Measurements from ENCODE around the gene CA10.

Gene CA10

DNA sequence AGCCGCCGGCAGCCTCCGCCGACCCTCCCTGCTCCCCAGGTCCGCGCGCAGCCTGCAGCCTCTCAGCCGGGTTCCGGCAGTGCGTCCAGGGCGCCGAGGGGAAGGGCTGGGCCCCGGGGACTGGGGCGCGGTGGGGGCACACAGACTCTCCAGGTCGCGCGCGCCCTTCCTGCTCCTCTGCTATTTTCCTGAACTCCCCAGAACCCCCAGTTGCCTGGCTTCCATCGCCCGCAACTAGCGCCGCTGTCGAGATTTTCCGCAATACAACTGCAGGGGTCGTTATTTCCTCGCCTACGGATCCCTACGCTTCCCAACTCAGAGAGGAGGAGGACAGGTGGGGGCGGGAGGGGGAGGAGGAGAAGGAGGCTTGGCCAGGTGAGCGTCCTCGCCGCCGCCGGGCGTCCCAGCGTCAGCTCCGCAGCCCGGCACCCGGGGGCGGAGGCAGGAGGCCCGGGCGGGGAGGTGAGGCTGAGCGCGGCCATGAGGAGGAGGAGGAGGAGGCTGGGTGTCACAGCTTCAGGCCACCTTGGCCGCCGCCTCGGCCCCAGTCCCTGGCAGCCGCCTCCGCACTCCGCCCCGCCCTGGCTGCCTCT is at the start of gene CA10:
Gene CA10 (minus strand): TSS at position 265 of the 593 bp plus-strand sequence.
- H3K9me3 ChIP-seq (ENCODE audit: insufficient read depth, low read length, severe bottlenecking), result no peaks in the 10 kb centered on the region
- no peaks in the 10 kb centered on the region for H3K79me2 ChIP-seq (ENCODE audit: insufficient read depth, low read length)
- no peaks in the 10 kb centered on the region for H3K4me1 ChIP-seq (ENCODE audit: insufficient read depth, low read length)
- H4K20me1 ChIP-seq (ENCODE audit: insufficient read depth, low read length), result no peaks in the 10 kb centered on the region
- H3K4me2 ChIP-seq (ENCODE audit: insufficient read depth, low read length), result no peak within 1 kb of the TSS
- TF ChIP-seq, protein P1, sequence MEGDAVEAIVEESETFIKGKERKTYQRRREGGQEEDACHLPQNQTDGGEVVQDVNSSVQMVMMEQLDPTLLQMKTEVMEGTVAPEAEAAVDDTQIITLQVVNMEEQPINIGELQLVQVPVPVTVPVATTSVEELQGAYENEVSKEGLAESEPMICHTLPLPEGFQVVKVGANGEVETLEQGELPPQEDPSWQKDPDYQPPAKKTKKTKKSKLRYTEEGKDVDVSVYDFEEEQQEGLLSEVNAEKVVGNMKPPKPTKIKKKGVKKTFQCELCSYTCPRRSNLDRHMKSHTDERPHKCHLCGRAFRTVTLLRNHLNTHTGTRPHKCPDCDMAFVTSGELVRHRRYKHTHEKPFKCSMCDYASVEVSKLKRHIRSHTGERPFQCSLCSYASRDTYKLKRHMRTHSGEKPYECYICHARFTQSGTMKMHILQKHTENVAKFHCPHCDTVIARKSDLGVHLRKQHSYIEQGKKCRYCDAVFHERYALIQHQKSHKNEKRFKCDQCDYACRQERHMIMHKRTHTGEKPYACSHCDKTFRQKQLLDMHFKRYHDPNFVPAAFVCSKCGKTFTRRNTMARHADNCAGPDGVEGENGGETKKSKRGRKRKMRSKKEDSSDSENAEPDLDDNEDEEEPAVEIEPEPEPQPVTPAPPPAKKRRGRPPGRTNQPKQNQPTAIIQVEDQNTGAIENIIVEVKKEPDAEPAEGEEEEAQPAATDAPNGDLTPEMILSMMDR (IDR thresholded peaks at IDR 0.05; ENCODE audit: borderline replicate concordance, extremely low read depth, low read length, poor library complexity, severe bottlenecking), result no peak
- TF ChIP-seq EZH2 (IDR thresholded peaks at IDR 0.05; ENCODE audit: borderline replicate concordance, low read depth, low read length, severe bottlenecking), result no peak
- no peaks in the 10 kb centered on the region for H3K36me3 ChIP-seq (ENCODE audit: insufficient read depth, low read length)
- no peak within 1 kb of the TSS for H3K27ac ChIP-seq (ENCODE audit: low read length)
- DNase-seq, result no peak
- no peak within 1 kb of the TSS for H3K4me3 ChIP-seq (ENCODE audit: low read depth in 1 of 2, low read length in 2 of 2)
- no peak within 1 kb of the TSS for H2AFZ ChIP-seq (ENCODE audit: low read depth, low read length)
- H3K9ac ChIP-seq (ENCODE audit: low read depth, low read length), result no peak within 1 kb of the TSS
- no peak for ATAC-seq (ENCODE audit: insufficient read depth, low read depth)
- no peaks in the 10 kb centered on the region for H3K27me3 ChIP-seq (ENCODE audit: insufficient read depth, low read length, poor library complexity)

DNA sequence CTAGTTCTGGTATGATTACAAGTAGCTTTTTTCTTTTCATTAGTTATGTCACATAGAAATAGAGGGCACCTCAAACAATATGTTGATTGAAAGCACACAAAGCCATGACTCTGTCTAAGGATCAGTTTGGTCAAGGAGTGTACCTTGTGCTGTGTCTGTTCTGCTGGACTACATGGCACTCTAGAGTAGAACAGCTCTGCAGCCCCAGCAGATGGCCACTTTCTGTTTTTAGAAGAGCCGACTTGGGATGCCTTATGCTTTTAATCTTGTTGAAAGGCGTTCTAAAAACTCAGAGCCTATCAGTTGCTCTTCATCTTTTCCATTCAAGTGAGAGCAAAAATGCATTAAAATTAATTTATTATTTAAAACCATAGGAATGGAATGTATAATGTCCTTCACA is 49.3 kb upstream of the CA10 start:
- H4K20me1 ChIP-seq (ENCODE audit: insufficient read depth, low read length), result no peaks in the 10 kb centered on the region
- no peaks in the 10 kb centered on the region for H3K27me3 ChIP-seq (ENCODE audit: insufficient read depth, low read length, poor library complexity)
- no peak overlapping the region for H2AFZ ChIP-seq (ENCODE audit: low read depth, low read length)
- no peak overlapping the region for H3K4me2 ChIP-seq (ENCODE audit: insufficient read depth, low read length)
- ATAC-seq (ENCODE audit: insufficient read depth, low read depth), result no peak
- no peaks in the 10 kb centered on the region for H3K36me3 ChIP-seq (ENCODE audit: insufficient read depth, low read length)
- no peak for DNase-seq
- no peaks in the 10 kb centered on the region for H3K9me3 ChIP-seq (ENCODE audit: insufficient read depth, low read length, severe bottlenecking)
- H3K4me1 ChIP-seq (ENCODE audit: insufficient read depth, low read length), result no peaks in the 10 kb centered on the region
- H3K27ac ChIP-seq (ENCODE audit: low read length), result no peak overlapping the region
- TF ChIP-seq EZH2 (IDR thresholded peaks at IDR 0.05; ENCODE audit: borderline replicate concordance, low read depth, low read length, severe bottlenecking), result no peak
- TF ChIP-seq, protein P1 (IDR thresholded peaks at IDR 0.05; ENCODE audit: borderline replicate concordance, extremely low read depth, low read length, poor library complexity, severe bottlenecking), result no peak
- H3K9ac ChIP-seq (ENCODE audit: low read depth, low read length), result no peak overlapping the region
- H3K4me3 ChIP-seq (ENCODE audit: low read depth in 1 of 2, low read length in 2 of 2), result no peak overlapping the region
- no peaks in the 10 kb centered on the region for H3K79me2 ChIP-seq (ENCODE audit: insufficient read depth, low read length)

DNA sequence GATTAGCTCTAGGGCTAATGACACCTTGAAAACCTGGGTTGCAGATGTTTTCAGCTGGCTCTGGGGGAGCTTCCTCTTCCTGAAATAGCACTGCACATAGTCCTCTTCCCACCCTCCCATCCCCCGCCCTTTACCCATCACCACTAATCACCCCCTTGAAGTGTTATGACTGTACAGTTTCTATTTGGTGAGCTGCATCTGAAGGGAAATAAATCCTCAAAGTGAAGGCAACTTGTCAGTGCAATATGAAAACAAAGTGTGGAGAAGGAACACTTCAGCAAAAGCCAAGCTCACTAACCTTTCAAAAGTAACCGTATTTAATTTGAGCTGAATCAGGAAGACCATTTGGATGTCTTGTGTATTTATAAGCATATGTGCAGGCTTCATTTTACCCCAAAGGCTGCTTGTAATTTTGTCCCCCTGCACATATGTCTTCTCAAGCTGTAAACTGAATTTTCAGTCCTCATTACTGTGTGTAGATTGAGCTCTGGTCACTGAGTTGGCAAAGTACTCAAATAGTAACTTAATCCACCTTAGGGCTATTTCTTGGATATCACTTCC is 44.1 kb upstream of the CA10 start:
- no peak overlapping the region for H2AFZ ChIP-seq (ENCODE audit: low read depth, low read length)
- no peak overlapping the region for H3K4me3 ChIP-seq (ENCODE audit: low read depth in 1 of 2, low read length in 2 of 2)
- no peaks in the 10 kb centered on the region for H3K27me3 ChIP-seq (ENCODE audit: insufficient read depth, low read length, poor library complexity)
- H3K27ac ChIP-seq (ENCODE audit: low read length), result no peak overlapping the region
- H3K79me2 ChIP-seq (ENCODE audit: insufficient read depth, low read length), result no peaks in the 10 kb centered on the region
- ATAC-seq (ENCODE audit: insufficient read depth, low read depth) (no peak), DNase-seq (no peak)
- no peaks in the 10 kb centered on the region for H4K20me1 ChIP-seq (ENCODE audit: insufficient read depth, low read length)
- no peaks in the 10 kb centered on the region for H3K9me3 ChIP-seq (ENCODE audit: insufficient read depth, low read length, severe bottlenecking)
- no peaks in the 10 kb centered on the region for H3K36me3 ChIP-seq (ENCODE audit: insufficient read depth, low read length)
- H3K4me1 ChIP-seq (ENCODE audit: insufficient read depth, low read length), result no peaks in the 10 kb centered on the region
- H3K4me2 ChIP-seq (ENCODE audit: insufficient read depth, low read length), result no peak overlapping the region
- no peak overlapping the region for H3K9ac ChIP-seq (ENCODE audit: low read depth, low read length)
- TF ChIP-seq, protein P1 (IDR thresholded peaks at IDR 0.05; ENCODE audit: borderline replicate concordance, extremely low read depth, low read length, poor library complexity, severe bottlenecking), result no peak
- TF ChIP-seq EZH2 (IDR thresholded peaks at IDR 0.05; ENCODE audit: borderline replicate concordance, low read depth, low read length, severe bottlenecking), result no peak

Data from DND-41 (cell line).